ENCODE results near the gene MXRA7. TPM values are rescaled to one million over a fixed set of nuclear protein-coding genes. Genes with fewer than 3 reads are reported as not detected.

Gene MXRA7
- total and polyA plus RNA-seq, 2 experiments from 2014 or later, result 48.0 to 625 TPM

DNA sequence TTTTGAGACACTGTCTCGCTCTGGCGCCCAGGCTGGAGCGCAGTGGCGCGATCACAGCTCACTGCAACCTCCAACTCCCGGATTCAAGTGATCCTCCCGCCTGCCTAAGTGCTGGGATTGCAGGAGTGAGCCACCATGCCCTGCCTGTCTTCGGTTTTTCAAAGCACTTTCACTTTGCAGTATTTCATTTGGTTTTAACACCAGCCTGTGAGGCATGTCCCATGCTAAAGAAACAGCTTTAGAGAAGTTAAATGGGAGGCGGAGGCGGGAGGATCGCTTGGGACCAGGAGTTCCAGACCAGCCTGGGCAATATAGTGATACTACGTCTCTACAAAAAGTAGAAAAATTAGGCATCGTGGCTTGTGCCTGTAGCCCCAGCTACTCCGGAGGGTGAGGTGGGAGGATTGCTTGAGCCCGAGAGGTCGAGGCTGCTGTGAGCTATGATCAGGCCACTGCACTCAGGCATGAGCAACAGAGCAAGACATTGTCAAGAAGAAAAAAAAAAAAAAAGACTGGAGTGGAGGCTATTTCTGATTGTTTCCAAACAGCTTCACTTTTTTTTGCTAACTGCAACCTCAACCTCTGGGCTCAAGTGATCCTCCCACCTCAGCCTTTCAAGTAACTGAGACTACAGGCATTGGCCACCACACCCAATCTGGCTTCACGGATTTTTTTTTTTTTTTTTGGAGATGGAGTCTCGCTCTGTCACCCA lies 17.1 kb upstream of the MXRA7 start:
- no peaks in the 10 kb centered on the region for H3K9me2 ChIP-seq (ENCODE audit: insufficient read depth)
- no peaks in the 10 kb centered on the region for H4K20me1 ChIP-seq (ENCODE audit: insufficient read depth)
- H3K4me3 ChIP-seq, result peak overlapping the region; percentile 91
- peaks cover 25% of the 10 kb centered on the region for H3K4me1 ChIP-seq (ENCODE audit: insufficient read depth)
- H3F3A ChIP-seq (ENCODE audit: insufficient read depth), result peaks cover 53% of the 10 kb centered on the region
- peak overlapping the region; percentile 99 for H3K9ac ChIP-seq
- TF ChIP-seq EZH2phosphoT487 (IDR thresholded peaks at IDR 0.05; ENCODE audit: insufficient read depth, low read depth) (no peak), EZH2 (IDR thresholded peaks at IDR 0.05; ENCODE audit: insufficient read depth, poor library complexity, severe bottlenecking) (no peak)
- H3K27ac ChIP-seq, result peak overlapping the region; percentile 98
- peaks cover 31% of the 10 kb centered on the region for H3K36me3 ChIP-seq (ENCODE audit: low read depth)
- peak overlapping the region; percentile 95 for H3K4me2 ChIP-seq (ENCODE audit: unreplicated experiment)
- 18 to 22% methylated on average over 18 of the region's 18 CpGs for WGBS, 2 experiments (ENCODE audit: low coverage in 1 of 2, low lambda C conversion rate in 2 of 2, missing lambda C conversion rate in 2 of 2)
- DNase-seq, result peak; percentile 65
- no peak overlapping the region for H2AFZ ChIP-seq
- in situ Hi-C loops (cut with MboI), result no loop called here
- H3K9me3 ChIP-seq (ENCODE audit: low read depth), result no peaks in the 10 kb centered on the region
- peaks cover 93% of the 10 kb centered on the region for H3K79me2 ChIP-seq (ENCODE audit: insufficient read depth)
- H3K27me3 ChIP-seq (replicated peaks; ENCODE audit: insufficient read depth), result no peaks in the 10 kb centered on the region

DNA sequence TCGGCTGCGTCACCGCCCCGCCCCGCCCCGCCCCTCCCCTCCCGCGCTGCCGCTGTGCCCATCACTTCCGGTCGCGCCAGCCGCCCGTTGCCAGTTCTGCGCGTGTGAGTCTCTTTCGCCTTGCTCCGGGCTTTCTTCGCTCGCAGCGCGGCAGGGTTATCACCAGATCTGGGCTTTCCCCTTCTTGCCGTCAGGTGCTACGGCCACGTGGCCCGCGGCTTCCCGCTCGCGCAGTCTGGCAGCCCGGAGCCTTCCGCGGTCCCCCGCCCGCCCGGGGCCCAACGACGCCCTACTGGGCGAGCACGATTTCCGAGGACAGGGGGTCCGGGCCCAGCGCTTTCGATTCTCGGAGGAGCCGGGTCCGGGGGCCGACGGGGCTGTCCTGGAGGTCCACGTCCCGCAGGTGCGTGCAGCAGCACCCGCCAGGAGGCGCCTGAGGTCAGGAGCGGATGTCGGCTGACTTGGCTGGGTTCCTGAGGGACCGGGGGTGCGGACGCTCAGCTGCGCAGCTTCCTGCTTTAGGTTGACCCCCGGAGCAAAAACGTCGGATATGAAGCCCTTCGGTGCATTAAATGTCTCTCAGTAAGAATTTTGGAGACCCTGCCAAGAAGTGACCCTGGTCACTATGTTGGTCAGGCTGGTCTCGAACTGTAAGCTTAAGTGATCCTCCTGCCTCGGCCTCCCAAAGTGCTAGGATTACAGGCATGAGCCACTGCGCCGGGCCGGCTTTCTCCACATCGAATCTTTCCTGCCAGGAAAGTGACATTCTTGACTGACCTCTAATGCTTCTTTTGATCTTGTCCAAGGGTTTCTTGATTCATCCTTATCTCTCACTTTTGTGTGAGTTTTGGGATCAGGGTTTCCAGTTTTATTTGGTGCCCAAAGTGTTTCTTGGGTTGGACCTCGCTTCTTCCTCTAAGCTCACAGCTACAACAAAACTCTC lies 16.3 kb upstream of the MXRA7 start, which contains the start of gene METTL23:
Gene METTL23 (plus strand): TSS at position 64 of the 943 bp plus-strand sequence. CDS start 2,872 bp downstream, outside the sequence.
- WGBS, 2 experiments (ENCODE audit: low coverage in 1 of 2, low lambda C conversion rate in 2 of 2, missing lambda C conversion rate in 2 of 2), result 2 to 3% methylated on average over 41 to 69 of the region's 71 CpGs
- H3K9me3 ChIP-seq (ENCODE audit: low read depth), result no peaks in the 10 kb centered on the region
- H3K27ac ChIP-seq, result peak within 1 kb of the TSS; percentile 98
- peak within 1 kb of the TSS; percentile 37 for H2AFZ ChIP-seq
- peak; percentile 88 for DNase-seq
- H3K36me3 ChIP-seq (ENCODE audit: low read depth), result peaks cover 30% of the 10 kb centered on the region
- H3K4me1 ChIP-seq (ENCODE audit: insufficient read depth), result peaks cover 20% of the 10 kb centered on the region
- no peaks in the 10 kb centered on the region for H3K27me3 ChIP-seq (replicated peaks; ENCODE audit: insufficient read depth)
- H3F3A ChIP-seq (ENCODE audit: insufficient read depth), result peaks cover 49% of the 10 kb centered on the region
- H3K9me2 ChIP-seq (ENCODE audit: insufficient read depth), result no peaks in the 10 kb centered on the region
- peak within 1 kb of the TSS; percentile 99 for H3K9ac ChIP-seq
- TF ChIP-seq EZH2 (IDR thresholded peaks at IDR 0.05; ENCODE audit: insufficient read depth, poor library complexity, severe bottlenecking), result no peak
- TF ChIP-seq EZH2phosphoT487 (IDR thresholded peaks at IDR 0.05; ENCODE audit: insufficient read depth, low read depth), result no peak
- H3K4me2 ChIP-seq (ENCODE audit: unreplicated experiment), result peak within 1 kb of the TSS; percentile 95
- H3K4me3 ChIP-seq, result peak within 1 kb of the TSS; percentile 91
- H4K20me1 ChIP-seq (ENCODE audit: insufficient read depth), result no peaks in the 10 kb centered on the region
- in situ Hi-C loops (cut with MboI), result no loop called here
- H3K79me2 ChIP-seq (ENCODE audit: insufficient read depth), result peaks cover 93% of the 10 kb centered on the region

DNA sequence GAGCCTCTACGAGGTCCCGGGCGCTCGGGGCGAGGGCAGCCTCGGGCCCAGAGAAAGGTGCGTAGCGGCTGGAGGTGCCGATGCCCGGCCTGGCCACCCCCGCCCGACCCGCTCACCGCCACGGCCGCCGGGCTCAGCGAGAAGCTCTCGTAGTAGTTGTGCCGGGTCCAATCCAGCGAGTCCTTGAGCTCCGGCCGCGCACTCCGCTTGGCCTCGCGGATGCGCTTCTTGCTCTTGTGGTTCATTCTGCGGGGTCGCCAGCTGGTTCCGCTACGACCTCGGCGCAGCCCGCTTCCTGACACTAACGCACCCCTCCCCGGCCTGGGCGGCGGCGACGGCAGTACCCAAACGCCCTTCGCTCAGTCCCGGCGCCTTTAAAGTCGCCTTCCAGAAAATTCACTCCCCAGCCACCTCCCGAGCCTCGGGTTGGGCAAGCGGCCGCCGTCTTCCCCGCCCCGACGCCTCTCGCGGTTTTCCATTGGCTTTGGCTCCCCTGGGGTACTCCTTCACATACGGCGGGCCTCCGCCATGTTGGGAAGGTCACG lies 15.5 kb upstream of the MXRA7 start, which contains the start of gene JMJD6:
Gene JMJD6 (minus strand): TSS at position 376 of the 545 bp plus-strand sequence. CDS start 131 bp downstream, at position 245.
- DNase-seq, result peak; percentile 98
- Histone ChIP-seq H3K4me3 (peak within 1 kb of the TSS; percentile 91), H2AFZ (peak within 1 kb of the TSS; percentile 37), H4K20me1 (ENCODE audit: insufficient read depth) (no peaks in the 10 kb centered on the region), H3F3A (ENCODE audit: insufficient read depth) (peaks cover 49% of the 10 kb centered on the region), H3K9me2 (ENCODE audit: insufficient read depth) (no peaks in the 10 kb centered on the region), H3K27me3 (replicated peaks; ENCODE audit: insufficient read depth) (no peaks in the 10 kb centered on the region), H3K4me1 (ENCODE audit: insufficient read depth) (peaks cover 20% of the 10 kb centered on the region), H3K9me3 (ENCODE audit: low read depth) (no peaks in the 10 kb centered on the region), H3K79me2 (ENCODE audit: insufficient read depth) (peaks cover 93% of the 10 kb centered on the region), H3K9ac (peak within 1 kb of the TSS; percentile 99), H3K27ac (peak within 1 kb of the TSS; percentile 98), H3K36me3 (ENCODE audit: low read depth) (peaks cover 38% of the 10 kb centered on the region), H3K4me2 (ENCODE audit: unreplicated experiment) (peak within 1 kb of the TSS; percentile 95)
- 1% methylated on average over 46 to 48 of the region's 60 CpGs for WGBS, 2 experiments (ENCODE audit: low coverage in 1 of 2, low lambda C conversion rate in 2 of 2, missing lambda C conversion rate in 2 of 2)
- TF ChIP-seq EZH2phosphoT487 (IDR thresholded peaks at IDR 0.05; ENCODE audit: insufficient read depth, low read depth), result no peak
- TF ChIP-seq EZH2 (IDR thresholded peaks at IDR 0.05; ENCODE audit: insufficient read depth, poor library complexity, severe bottlenecking), result no peak
- in situ Hi-C loops (cut with MboI), result no loop called here
